Activated naive CD4-positive, alpha-beta T cell (primary cell): ENCODE data around the gene COTL1.

Experiments used
- DNase-seq, 4 experiments: peaks; one replicate each; lab custom pipeline; 2025; lab: John Stamatoyannopoulos, UW

The COTL1 gene

GRCh38 chr16:84614073-84614459 lies 3.8 kb downstream of the COTL1 start:
- DNase-seq: no peak

GRCh38 chr16:84613408-84614072 lies 4.3 kb downstream of the COTL1 start:
- DNase-seq: no peak

GRCh38 chr16:84612686-84613085 lies 5.2 kb downstream of the COTL1 start:
- no peak for DNase-seq

GRCh38 chr16:84611041-84611440 lies 6.8 kb downstream of the COTL1 start:
- DNase-seq: no peak

- DNase-seq: no peak
Observed at GRCh38 chr16:84610376-84610775, 7.5 kb downstream of the COTL1 start.

GRCh38 chr16:84609563-84610177 lies 8.2 kb downstream of the COTL1 start:
- DNase-seq: no peak

- DNase-seq: no peak
Observed at GRCh38 chr16:84608282-84608681, 9.6 kb downstream of the COTL1 start.

GRCh38 chr16:84607694-84608093 lies 10.2 kb downstream of the COTL1 start:
- DNase-seq: no peak

- DNase-seq: no peak
Observed at GRCh38 chr16:84607061-84607460, 10.8 kb downstream of the COTL1 start.

- no peak for DNase-seq
Observed at GRCh38 chr16:84606081-84606875, 11.6 kb downstream of the COTL1 start.

- DNase-seq: no peak
Observed at GRCh38 chr16:84605339-84605848, 12.5 kb downstream of the COTL1 start.

- DNase-seq: no peak
Observed at GRCh38 chr16:84604477-84605013, 13.3 kb downstream of the COTL1 start.

GRCh38 chr16:84603940-84604339 lies 13.9 kb downstream of the COTL1 start:
- DNase-seq: no peak

GRCh38 chr16:84603140-84603816 lies 14.6 kb downstream of the COTL1 start:
- DNase-seq: no peak

- no peak for DNase-seq
Observed at GRCh38 chr16:84600343-84601229, 17.3 kb downstream of the COTL1 start.

GRCh38 chr16:84599521-84600202 lies 18.2 kb downstream of the COTL1 start:
- peak in 2 of 4 experiments; percentile 15 to 19 for DNase-seq

- DNase-seq: no peak
Observed at GRCh38 chr16:84598360-84598759, 19.5 kb downstream of the COTL1 start.

GRCh38 chr16:84597931-84598351 lies 19.9 kb downstream of the COTL1 start:
- no peak for DNase-seq

- no peak for DNase-seq
Observed at GRCh38 chr16:84597528-84597896, 20.4 kb downstream of the COTL1 start.

- DNase-seq: no peak
Observed at GRCh38 chr16:84596801-84597527, 20.9 kb downstream of the COTL1 start.
